ENCODE data around the gene LARGE1.

- TF ChIP-seq MXI1 (IDR thresholded peaks at IDR 0.05; ENCODE audit: low read depth, low read length), result no peak
- no peak for TF ChIP-seq NFRKB (IDR thresholded peaks at IDR 0.05; ENCODE audit: low read depth)
- TF ChIP-seq POLR2AphosphoS5 (IDR thresholded peaks at IDR 0.05; ENCODE audit: control insufficient read depth, insufficient read depth, low read depth, low read length), result no peak
- TF ChIP-seq SREBF2 (CRISPR knock-in tag; IDR thresholded peaks at IDR 0.05), result no peak
- TF ChIP-seq ZNF717 (CRISPR knock-in tag; IDR thresholded peaks at IDR 0.05), result no peak
These were observed 253.2 kb downstream of the LARGE1 start for GRCh38 chr22:33666961-33667619.

Measured in K562 (cell line).